ENCODE results near the gene FHIT.
"Not testable (repeated sequence)": the region's sequence is repeated elsewhere in the genome, so short reads cannot be mapped to it uniquely, and the experiment has no call there.

The FHIT gene

DNA sequence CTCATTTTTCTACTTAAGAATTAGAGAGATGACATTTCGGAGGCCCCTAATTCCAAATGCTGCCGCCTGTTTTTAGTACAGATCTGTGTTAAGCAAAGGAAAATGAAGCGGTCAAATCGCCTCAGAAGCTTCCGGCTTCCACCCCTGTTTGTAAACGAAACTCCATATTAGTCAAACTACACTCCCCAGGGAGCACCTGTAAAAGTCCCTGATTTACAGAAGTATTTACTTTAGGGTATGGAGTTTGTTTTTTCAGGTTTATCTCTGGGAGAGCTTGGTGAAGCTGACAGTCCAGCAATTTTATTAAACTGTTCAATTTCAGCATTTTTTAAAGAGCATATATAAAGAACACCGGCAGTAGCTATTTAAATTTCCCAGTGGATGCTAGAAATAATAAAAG, 319.8 kb downstream of the FHIT start:
- DNase-seq (ENCODE audit: low read depth, low spot score), result no peak

DNA sequence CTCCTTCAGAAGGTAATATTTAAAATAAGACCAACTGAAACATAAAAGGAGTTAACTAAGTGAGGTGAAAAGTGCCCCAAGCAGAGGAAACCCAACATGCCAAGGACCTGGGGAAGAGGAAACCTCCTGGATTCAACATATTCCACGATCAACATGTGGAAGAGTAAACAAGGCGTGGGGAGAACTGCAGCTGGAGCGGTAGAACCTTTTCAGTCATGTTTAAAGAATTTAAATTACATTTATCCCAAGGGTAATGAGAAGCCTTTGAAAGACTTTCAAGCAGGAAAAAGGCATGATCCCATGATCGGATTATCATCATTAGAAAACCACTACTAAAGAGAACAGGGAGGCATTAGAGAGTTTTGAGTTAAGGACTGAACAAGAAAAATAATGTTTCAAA, 330.7 kb downstream of the FHIT start:
- no peak for DNase-seq (ENCODE audit: low read depth, low spot score)

DNA sequence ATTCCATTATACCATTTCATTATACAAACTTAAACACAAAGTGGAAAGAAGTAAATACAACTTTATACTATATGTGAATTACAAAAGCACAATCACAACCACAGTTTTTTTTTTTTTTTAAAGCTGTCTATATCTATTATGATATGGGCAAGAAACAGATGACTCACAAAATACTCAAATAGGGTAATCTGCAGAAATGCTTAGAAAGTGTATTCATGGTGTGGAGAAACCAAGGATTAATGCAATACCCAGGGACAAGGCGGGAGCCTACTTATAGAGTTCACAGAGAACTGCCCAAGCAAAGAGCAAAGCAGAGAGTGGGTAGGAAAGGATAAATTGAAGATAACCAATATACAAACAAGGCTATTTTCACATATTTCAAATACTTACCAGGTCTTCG, 332.0 kb downstream of the FHIT start:
- no peak for DNase-seq (ENCODE audit: low read depth, low spot score)

DNA sequence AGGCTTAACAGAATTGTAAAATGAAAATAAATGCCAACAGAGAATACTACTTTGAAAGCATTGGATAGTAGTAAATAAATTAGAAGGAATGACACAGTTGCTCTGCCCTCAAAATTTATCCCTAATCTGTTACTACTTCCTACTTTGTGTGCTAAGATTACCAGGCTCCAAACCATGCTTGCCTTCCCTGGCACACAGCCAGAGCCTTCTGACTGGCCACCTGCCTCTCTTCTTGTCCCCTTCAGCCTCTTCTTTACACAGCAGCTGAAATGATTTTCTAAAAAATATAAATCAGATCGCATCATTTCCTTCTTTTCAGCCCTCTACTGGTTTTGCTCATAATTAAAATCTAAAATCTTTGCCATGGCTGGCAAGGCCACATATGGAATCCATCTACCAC, 334.1 kb downstream of the FHIT start:
- DNase-seq (ENCODE audit: low read depth, low spot score), result no peak

DNA sequence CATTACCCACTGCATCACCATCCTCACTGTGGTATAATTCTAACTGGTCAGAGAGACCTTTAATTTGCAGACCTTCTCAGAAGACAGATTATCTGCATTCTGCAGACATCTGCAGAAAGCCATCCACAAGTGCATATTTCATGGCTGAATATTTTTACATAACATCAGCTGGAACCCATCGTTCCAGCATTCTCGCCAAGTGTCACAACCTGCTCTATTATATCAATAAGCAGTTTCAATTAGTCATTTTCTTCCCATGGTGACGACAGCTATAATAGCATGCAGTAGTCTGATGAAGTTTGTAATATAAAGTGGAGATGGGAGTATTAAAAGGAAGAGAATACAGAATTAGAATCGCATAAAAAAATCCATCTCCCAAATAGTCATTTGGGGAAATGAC, 334.7 kb downstream of the FHIT start:
- no peak for DNase-seq (ENCODE audit: low read depth, low spot score)

DNA sequence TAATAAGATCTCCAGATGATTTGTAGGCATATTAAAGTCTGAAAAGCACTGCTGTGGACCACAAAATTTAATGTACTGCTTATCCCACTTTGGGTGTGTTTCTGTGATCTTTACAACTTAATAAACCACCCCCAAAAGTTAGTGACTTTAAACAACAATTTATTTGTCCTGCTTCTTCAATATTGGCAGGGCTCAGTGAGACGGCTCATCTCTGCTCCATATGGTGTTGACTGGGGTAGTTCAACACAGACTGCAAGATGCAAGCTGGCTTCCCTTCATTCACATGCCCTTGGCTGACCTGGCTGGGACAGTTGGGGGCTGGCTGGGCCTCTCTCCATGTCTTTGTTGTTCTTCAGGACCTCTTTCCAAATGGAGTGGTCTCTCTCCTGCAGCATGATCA, 337.8 kb downstream of the FHIT start:
- DNase-seq (ENCODE audit: low read depth, low spot score), result no peak

DNA sequence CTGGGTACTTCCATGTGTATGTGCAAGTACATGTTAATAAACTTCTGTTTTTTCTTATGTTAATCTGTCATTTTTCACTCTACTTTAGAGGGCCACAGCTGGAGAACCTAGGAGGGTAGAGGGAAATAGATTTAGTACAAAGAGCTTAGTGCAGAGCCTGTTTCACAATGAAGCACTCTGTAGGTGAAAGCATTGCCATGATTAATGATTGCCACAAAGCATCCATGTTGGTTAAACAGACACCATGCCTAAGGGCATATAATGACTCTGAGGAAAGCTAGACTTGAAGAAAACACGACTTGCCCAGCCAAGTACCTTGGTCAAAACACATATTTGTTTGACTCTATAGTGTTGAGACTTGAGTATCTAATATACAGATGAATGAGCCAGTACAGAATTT, 338.4 kb downstream of the FHIT start:
- no peak for DNase-seq (ENCODE audit: low read depth, low spot score)

DNA sequence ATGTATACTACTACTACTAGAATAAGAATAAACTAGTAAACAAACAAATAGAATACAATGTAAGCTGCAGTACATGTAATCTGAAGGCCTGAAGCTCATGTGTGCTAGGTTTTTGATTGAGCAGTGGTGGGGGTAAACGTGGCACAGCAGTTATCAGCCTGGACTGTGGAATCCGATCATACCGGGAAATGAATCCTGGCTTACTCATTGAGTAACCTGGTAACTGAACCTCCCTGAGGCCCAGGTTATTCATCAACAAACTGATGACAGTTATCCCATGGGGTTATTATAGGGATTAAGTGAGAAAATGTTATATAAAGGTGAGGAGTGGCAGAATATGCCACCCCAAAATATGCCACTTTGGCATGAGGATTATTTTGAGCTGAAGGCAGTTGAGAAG, 339.1 kb downstream of the FHIT start:
- DNase-seq (ENCODE audit: low read depth, low spot score), result no peak

DNA sequence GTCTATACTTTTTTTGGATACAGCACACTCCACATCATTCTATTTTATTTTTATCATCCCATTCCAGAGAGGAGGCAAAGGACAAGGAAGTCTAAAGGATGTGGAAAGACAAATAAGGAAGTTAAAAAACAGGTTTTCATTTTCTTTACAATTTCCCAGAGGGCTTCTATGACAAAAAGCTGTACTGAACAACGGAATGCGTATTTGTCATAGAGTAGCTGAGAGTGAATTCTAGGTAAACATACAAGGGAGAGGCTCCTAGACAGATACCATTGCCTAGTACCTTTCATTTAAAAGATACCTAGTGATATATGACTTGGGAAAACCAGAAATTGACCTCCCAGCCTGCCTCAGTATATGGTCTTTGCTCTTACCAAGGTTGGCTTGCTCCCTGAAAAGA, 341.7 kb downstream of the FHIT start:
- no peak for DNase-seq (ENCODE audit: low read depth, low spot score)

DNA sequence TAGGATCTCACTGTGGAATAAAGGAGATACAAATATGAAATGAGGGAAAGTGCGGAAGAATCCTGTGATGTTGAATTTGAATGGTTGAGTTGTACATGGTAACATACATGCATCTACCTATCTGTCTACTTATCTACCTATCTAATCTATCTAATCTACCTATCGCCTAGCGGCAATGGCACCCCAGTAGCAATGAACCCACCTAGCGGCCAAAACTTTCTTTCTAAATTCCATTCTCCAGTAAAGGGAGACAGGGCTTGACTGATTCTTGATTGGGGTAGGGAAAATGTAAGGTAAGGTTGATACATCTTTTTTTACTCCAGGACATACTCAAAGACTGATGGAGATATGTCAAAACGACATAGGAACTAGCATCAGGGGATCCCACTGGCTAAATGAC, 345.0 kb downstream of the FHIT start:
- DNase-seq (ENCODE audit: low read depth, low spot score), result no peak

DNA sequence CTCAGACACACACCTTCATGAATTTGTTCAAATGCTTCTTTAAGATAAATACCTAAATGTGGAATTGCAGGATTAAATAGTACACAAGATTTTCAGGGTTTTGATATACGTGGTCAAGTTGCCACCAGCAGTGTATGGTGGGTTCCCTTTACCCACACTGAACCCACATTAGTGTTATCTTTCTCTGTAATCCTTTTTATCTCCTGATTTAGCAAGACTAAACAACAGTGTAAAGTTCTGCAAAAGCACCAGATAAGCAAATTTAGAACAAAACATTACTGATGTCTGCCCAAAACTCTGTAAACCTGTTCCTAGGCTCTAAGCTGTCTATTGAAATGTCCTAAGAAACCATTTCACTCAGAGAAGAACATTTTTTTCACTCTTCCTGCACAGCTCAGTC, 352.9 kb downstream of the FHIT start:
- no peak for DNase-seq (ENCODE audit: low read depth, low spot score)

DNA sequence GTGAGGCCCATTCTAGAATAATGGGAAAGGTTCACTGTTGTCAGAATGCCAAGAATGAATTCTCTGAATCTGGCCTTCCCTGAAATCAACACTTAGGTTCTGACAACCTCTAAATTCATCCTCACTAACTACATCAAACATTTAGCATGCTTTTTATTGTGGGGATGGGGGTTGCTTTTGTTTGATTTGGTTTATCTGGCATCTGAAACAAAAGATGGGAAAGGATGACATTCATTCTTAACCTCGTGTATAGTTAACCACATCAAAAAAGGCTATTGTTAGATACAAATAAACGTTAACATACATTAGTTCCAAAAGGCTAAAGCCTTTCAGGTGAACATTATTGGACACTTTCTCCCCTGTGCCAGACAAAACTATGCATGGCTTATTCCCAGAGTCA, 357.3 kb downstream of the FHIT start:
- no peak for DNase-seq (ENCODE audit: low read depth, low spot score)

DNA sequence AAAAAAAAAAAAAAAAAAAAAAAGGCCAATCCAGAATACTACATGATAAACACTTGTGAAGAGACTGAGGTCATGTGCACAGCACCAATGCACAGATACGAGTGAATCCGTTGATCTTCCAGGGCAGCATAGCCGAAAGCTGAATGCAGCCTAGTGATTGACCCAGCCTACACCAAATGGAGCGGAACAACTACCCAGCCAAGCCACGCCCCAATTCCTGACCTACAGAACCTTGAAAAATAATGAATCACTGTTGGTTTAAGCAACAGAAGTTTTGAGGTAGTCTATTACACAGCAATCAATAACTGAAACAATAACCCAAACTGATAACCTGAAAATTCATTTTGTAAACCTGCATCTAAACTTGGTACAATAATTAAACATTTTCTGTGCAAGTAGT, 361.0 kb downstream of the FHIT start:
- no peak for DNase-seq (ENCODE audit: low read depth, low spot score)

DNA sequence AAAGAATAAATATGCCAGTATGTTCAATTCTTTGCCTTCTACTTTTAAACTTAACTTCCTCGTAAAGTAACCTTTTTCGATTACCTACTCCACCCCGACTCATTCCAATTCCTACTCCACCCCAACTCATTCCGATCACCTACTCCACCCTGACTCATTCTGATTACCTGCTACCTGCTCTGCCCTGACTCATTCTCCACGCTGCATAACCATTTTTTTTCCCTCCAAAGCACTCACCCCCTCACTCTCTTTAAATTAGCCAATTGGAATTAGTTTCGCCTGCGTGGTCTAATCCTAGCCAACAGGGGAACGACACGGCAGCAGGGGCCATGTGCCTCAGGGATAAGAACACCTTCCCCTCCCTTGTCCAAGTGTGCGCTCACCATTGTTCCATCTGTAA, 362.3 kb downstream of the FHIT start:
- DNase-seq (ENCODE audit: low read depth, low spot score), result not testable (repeated sequence)

DNA sequence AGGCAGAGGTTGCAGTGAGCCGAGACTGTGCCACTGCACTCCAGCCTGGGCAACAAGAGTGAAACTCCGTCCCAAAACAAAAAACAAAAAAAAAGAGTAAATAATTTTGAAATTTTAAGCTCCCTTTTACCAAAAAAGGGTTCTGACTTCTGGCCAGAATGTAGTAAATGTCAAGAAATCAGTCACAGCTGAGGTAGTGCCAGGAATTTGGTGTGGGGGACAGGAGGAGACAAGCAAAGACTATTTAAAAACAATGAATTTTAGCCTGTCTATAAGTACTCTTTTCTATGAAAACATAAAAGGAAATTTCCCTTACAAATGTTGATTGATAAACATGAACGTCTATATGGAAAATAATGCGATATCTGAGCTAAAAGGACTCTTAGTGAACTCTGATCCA, 363.7 kb downstream of the FHIT start:
- no peak for DNase-seq (ENCODE audit: low read depth, low spot score)

DNA sequence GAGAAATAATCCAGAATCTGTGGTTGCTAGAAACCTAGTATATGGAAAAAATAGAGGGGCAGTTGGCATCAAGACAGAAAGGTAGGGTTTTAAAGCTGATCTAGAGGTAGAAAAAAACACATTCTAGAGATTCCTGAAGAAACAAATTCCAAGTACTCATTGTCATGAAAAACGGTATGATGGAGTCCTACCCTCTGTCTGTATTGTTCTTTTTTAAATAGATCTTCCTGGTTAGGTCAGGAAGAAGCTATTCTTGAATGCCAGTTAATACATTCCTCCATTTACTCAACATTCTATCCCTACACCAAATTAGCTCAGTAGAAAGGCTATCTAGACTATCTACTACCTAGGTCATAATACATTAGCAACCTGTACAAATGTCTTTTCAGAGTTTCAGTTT, 364.7 kb downstream of the FHIT start:
- DNase-seq (ENCODE audit: low read depth, low spot score), result no peak

DNA sequence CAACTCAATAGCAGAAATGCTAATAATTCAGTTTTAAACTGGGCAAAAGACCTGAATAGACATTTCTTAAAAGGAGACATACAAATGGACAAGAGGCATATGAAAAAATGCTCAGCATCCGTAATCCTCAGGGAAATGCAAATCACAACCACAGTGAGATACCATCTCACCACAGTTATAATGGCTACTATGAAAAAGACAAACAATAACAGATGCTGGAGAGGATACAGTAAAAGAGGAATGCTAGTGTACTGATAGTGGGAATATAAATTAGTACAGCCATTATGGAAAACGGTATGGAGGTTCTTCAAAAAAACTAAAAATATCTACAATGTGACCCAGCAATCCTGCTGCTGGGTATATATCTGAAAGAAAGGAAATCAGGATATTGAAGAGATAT, 367.2 kb downstream of the FHIT start:
- DNase-seq (ENCODE audit: low read depth, low spot score), result no peak

DNA sequence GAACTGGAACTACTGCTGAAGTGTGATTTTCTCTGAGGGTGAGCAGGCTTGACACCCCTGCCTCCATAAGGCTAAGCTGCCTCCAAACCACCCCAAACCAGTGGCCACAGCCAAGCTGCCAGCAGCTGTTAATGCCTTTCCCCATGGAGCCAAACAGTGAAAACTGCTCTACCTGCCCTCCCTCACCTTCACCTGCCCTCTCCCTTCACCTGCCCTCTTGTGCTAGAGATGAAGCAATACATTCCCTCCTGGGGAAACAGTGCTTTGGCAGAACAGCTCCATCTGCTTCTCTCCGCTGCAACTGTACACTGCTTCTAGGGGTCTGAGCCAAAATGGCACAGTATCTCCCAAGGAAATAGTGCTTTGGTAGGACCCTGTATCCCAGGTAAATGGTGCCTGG, 374.1 kb downstream of the FHIT start:
- no peak for DNase-seq (ENCODE audit: low read depth, low spot score)

DNA sequence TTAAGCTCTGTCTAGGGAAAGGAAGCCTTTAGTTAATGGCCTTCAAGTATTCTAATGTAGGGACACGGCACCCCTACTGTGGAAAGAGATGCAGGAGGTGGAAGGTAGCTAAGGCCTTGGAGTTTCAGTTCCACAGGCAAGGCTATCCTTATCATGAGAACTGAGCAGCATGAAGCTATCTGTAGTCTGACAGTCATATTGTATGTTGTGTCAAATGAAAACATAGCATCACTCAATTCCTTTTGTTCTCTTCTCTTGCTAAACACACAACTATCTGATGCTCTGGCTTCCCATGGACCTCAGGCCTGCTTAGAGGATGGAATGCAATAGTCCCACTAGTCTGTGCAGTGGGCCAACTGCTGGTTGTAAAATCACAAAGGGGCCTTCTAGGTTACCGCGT, 380.9 kb downstream of the FHIT start:
- DNase-seq (ENCODE audit: low read depth, low spot score), result no peak

DNA sequence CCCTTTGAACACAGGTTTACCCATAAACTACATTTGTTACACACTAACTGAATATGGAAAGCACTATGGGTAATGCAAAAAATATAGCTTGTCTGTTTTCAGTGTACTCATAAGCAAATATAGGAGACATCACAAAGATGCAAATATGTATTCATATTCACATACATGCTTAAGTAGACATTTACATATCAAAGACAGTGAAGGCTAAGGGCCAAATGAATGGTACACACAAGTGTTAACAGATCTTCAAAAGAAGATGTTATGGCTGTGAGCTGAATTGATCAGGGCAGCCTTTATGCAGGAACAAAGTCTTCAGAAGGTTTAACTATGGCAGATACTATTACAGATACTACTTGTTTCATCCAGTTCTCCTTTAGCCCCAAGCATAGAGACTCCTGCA, 384.1 kb downstream of the FHIT start:
- DNase-seq (ENCODE audit: low read depth, low spot score), result no peak

DNA sequence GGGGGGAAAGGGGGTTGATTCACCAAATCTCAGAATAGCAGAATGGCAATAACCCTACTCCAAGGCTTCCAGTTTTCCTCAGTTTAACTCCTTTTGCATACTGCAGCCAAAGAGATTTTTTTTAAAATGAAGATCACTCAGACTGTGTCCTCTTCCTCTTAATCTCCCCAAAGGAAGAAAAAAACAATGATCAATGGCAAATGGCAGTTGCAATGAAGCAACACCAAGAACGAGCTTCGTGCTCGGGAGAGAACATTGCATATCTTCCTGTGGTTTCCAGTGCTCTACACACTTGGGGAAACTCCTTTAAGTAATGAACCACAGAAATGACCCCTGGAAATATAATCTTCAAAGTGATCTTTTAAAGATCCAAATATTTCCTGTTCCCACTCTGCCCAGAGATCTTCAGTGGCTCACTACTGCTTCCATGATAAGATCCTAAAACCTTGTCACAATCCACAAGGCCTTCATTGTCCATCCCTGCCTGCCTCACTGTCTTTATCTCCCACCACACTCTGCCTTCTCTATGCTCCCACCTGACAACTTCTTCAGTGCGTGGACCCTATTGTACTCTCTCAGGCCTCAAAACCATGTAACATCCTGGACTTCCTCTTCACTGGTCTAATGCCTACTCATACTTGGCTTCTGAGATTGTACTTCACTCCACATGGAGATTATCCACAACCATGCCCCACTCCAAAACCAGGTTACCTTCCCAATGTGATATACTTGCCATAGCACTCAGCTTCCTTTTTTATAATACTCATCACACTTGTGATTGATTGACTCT, 394.8 kb downstream of the FHIT start:
- no peak for DNase-seq (ENCODE audit: low read depth, low spot score)

DNA sequence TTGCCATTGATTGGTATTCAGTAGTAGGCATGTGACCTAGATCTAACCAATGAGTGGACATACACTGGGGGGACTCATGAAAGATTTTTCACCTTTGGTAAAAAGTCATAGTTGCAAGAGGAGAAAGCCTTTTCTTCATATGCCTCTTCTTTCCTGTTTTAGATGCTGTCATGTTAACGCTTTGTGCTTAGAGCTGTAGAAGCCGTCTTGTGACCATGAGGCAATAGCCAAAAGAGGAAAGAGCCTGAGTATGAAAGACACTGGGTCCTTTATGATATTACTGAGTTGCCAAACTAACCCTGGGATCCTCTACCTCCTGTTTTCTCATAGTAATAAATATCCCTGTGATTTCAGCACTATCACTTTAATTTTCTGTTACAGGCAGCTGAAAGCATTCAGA, 396.0 kb downstream of the FHIT start:
- DNase-seq (ENCODE audit: low read depth, low spot score), result no peak

DNA sequence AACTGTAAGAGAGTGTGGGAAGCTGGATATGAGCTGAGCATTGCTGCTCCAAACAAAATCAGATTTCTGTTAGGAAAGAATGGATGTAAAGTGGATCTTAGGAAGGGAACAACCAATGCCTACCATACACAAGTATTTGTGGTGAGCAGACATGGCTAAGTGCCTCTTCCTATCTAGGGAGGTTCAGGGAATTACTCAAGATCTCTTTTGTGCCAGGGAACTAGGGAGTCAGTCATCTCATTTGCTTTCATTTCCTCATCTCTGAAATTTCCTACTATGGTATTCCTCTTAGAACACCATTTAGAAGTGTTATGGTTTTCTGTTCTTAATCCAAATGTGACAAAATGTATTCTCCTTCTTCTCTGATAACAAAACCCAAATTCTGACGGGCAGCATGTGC, 396.5 kb downstream of the FHIT start:
- DNase-seq (ENCODE audit: low read depth, low spot score), result no peak

DNA sequence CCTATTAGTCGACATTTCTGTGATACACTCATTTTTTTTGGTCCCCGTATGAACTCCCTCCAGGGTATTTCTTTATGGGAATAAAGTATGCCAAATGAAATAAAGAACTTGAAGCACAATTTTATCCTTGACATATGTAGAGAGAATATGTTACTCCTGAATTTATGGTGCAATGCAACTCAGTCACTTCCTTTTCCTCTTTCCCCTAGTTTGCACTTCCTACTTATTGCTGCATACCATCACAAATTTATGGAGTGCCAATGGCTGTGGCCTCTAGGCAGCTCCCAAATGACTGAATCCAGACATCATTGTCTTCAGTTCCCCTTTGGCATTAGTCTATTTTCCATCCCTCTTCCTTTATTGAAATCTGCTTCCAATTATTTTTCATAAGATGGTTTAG, 403.5 kb downstream of the FHIT start:
- DNase-seq (ENCODE audit: low read depth, low spot score), result no peak

Measured in activated CD4-positive, CD25-positive, alpha-beta regulatory T cell treated with anti-CD3 and anti-CD28 coated beads, Interleukin-2, amount 50 U/mL, for 16 hours (primary cell).